Stimulated activated CD4-positive, alpha-beta T cell treated with anti-CD3 and anti-CD28 coated beads, Interleukin-4, amount 100 ng/mL, for 1 hour (primary cell): ENCODE data around the gene OASL.

Experiments
- DNase-seq: peaks from one replicate; pipeline ENCODE4 v3.0.0-alpha.2; 2020

Gene OASL

DNA sequence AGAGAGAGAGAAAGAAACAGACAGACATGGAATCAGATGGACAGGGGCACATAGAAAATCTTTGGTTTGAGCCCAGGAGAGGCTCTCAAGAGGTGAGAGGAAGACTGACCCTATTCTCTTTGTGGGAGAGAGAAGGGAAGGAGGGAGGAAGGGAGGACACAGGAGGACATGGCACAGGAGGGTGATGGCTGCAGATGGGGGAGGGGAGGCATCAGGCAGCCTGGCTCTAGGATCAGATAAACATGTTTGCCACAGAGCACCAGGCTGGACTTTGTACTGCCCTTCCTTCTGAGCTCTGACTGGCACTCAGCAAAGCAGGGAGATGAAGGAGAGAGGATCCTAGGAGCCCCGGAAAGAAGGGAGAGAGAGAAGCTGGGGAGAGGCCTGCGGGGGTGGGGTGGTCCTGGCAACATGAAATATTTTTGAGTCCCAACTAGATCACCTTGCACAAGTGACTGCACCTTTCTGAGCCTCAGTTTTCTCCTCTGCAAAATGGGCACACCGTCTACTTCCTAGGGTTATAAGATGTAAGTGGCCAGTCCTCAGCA, 54.6 kb downstream of the OASL start:
- no peak for DNase-seq

DNA sequence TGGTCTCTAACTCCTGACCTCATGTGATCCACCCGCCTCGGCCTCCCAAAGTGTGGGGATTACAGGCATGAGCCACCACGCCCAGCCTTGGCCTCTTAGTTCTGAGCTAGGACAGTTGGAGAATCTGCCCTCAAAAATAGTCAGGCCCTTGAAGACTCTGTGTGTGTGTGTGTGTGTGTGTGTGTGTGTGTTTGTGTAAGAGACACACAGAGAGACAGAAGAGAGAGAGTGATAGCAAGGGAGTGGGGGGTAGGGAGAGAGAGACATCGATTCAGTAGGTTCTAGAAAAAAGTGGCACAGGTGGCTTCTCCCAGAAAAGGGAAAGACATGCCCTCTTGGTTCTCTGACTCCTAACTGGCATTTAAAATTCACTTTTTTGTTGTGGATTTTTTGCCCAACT, 55.3 kb downstream of the OASL start:
- DNase-seq, result no peak

DNA sequence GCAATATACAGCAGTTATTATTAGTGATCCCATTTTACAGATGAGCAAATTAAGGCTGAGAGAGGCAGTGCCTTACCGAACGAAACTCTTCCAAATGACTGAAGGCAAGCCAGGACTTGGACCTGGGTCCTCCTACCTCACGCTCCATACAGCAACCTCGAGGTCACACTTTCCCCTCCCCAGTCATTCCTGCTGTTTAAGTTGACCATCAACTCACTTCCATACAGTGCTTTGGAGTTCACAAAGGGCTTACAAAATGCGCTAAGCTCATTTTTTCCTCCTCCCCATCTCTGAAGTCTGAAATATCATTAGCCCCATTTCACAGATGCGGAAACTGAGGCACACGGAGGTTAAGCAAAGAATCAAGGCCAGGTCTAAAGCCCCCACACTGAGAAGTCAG, 56.4 kb downstream of the OASL start:
- DNase-seq, result no peak

DNA sequence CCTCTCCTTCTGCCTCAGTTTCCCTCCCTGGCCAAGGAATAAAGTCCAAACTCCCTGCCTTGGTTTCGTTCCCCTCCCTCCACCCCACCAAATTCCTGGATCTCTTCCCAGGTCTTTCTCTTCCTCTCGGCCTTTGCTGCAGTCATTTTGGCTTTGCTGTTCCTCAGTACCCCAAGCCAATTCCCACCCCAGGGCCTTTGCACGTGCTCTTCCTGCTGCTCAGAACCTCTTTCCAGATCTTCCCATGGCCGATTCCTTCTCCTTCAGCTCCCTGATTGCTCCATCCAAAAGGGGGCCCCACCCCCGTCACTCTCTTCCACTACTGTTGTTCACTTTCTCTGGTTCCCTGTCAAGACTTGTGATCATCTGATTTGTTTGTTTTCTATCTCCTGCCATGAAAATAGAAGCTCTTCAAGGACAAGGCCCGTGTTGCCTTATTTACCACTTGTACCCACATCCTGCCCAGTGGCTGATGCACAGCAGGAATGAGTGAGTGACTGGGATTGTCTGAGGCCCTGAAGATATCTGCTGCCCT, 57.6 kb downstream of the OASL start:
- DNase-seq, result no peak

DNA sequence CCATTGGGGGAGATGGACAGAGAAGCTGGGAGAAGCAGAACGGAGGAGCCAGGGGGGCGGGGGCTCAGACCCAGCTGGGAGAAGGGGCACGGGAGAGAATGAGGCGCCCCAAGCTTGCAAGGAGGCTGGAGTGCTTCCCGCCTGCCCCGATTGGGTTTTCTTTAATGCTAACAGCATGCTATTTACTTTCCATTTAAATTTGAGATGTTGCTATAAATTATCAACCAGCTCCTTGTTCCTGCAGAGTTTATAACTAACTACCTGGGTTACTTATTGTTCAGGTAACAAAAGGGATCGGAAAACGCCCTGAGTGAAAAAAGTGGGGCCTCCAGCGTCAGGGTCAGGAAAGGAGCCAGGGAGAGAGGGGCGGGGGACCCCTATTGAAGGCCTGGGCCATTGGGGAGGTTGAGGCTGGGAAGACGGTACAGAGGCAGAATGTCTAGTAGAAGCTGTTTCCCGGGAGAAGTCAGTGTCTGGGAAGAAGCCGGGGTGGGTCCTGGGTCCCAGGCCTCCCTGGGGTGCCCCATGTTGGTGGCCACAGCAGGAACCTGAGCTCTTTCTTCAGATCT, 58.2 kb downstream of the OASL start:
- no peak for DNase-seq

DNA sequence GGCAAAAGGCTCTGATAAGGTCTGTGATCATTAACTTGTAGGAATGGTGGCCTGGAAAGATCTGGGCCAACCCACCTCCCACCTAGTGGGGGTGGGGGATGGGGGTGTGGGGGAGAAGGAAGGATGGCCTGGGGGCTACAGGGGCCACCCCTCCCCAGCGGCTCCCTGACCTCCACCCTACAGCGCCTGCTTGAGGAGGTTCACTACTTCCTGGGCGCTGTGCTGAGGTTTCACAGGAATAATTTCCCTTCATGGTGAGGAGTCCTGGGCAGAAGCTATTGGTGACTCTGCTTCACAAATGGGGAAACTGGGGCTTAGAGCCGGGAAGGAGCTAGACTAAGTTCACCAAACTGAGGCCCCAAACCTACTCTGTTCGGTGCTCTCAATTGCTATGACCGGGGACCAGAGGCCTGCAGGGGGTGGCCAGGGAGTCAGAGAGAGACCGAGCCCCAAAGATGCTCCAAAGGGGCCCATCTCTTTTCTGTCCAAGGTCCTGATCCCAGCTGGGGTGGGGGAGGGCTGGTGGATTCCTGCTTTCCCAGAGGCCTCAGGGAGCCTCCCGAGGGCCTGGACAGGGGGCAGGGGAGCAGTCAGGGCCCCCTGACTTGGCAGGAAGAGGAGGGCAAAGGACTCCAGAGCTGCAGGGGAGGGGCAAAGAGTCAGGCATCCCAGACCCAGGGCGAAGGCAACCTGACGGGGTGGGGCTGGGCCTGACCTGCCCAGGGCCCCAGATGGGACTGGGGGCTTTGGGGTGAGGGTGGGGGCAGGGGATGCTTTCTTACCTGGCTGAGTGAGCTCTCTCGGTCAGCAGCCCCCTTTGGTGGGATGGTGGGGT, 59.0 kb downstream of the OASL start:
- DNase-seq, result no peak

DNA sequence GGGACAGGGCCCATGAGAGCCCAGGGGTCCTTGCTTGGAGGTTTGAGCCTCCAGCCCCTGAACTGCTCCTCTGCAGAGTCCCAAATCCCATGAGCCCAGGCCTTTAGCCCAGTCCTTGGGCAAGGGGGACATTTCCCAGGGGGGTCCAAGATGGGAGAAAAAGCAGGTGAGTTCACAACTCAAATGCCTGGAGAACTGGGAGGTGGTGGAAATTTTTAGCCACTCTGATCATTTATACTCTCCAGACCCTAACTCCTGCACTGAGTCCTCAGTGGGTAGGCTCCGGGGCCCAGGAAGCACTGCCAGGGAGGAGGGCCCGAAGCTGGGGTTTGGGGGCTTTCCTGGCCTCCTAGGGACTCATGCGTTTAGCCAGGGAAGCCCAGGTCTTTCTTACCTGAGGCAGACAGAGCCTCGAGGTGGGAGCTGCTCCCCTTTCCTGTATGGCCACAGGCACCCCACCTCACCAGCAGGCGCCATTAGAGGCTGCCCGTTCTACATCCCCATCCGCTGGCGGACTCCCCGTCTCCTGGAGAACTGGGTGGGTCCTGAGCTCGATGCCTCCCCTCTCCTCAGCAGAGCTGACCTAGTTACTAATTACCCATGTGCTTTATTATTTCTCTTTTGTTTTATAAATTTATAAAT, 59.7 kb downstream of the OASL start:
- no peak for DNase-seq

DNA sequence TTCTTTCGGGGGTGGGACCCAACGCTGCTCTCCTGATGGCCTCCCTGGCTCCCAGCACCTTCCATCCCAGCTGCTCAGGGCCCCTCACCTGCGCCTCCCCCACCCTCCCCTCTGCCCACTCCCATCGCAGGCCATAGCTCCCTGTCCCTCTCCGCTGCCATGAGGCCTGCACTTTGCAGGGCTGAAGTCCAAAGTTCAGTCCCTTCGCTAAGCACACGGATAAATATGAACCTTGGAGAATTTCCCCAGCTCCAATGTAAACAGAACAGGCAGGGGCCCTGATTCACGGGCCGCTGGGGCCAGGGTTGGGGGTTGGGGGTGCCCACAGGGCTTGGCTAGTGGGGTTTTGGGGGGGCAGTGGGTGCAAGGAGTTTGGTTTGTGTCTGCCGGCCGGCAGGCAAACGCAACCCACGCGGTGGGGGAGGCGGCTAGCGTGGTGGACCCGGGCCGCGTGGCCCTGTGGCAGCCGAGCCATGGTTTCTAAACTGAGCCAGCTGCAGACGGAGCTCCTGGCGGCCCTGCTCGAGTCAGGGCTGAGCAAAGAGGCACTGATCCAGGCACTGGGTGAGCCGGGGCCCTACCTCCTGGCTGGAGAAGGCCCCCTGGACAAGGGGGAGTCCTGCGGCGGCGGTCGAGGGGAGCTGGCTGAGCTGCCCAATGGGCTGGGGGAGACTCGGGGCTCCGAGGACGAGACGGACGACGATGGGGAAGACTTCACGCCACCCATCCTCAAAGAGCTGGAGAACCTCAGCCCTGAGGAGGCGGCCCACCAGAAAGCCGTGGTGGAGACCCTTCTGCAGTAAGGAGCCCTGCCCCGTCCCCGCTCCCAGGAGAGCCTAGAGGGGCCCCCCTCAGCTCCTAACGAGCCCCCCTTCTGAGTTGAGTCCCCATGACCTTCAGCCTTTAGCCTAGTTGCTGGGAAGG, 60.5 kb downstream of the OASL start, which contains the start of gene HNF1A:
Gene HNF1A (plus strand): TSS at position 248 of the 924 bp plus-strand sequence. CDS start 226 bp downstream, at position 474.
- no peak for DNase-seq

DNA sequence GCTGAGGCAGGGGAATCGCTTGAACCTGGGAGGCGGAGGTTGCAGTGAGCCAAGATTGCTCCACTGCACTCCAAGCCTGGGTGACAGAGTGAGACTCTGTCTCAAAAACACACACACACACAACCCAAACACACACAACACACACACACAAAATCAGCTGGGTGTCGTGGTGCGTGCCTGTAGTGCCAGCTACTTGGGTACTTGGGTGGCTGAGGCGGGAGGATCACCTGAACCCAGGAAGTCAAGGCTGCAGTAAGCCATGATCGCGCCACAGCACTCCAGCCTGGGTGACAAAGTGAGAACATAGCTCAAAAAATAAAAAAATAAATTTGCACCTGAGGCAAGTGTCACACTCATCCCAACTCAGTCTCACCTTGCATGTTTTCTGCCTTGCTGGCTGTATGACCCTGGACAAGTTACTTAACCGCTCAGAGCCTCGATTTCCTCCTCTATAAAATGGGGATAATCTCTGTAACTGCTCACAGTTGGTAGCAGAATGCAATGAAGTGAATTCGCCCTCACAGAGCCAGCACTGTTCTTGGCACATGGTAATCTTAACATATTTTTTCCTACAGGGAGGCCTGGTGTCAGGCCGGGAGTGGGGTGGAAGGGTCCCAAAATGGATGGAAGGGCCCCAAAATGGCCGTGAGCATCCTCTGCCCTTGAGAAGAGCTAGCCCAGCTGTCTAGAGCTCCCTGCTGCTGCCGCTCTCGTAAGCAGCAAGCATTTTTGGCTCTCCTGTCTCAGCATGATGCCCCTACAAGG, 61.3 kb downstream of the OASL start:
- DNase-seq, result no peak

DNA sequence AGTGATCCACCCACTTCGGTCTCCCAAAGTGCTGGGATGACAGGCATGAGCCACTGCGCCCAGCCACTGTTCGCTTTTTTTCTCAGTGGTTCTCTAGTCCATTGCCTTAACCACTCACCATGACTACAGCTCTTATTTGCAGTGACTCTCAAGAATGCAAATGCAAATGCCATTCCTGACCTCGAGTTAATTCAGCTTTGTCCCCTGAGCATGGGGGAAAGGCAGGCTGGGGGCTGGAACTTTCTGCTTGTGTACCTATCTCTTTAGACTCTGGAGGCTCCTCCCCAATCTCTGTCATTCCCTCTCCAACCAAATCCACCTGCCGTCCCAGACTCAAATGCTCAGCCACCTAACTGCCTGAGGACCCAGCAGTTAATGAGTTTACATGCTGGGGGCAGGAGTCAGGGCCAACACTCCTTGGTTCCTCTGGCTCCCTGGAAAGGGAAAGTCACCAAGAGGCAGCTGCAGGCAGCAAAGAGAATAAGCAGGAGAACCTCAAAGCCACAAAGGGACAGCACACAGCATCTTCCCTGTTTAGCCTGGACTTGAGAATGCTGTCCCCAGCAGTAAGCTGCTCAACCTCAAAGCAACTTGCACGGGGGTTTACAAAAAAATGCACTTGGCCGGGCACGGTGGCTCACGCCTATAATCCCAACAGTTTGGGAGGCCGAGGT, 66.0 kb downstream of the OASL start:
- no peak for DNase-seq

DNA sequence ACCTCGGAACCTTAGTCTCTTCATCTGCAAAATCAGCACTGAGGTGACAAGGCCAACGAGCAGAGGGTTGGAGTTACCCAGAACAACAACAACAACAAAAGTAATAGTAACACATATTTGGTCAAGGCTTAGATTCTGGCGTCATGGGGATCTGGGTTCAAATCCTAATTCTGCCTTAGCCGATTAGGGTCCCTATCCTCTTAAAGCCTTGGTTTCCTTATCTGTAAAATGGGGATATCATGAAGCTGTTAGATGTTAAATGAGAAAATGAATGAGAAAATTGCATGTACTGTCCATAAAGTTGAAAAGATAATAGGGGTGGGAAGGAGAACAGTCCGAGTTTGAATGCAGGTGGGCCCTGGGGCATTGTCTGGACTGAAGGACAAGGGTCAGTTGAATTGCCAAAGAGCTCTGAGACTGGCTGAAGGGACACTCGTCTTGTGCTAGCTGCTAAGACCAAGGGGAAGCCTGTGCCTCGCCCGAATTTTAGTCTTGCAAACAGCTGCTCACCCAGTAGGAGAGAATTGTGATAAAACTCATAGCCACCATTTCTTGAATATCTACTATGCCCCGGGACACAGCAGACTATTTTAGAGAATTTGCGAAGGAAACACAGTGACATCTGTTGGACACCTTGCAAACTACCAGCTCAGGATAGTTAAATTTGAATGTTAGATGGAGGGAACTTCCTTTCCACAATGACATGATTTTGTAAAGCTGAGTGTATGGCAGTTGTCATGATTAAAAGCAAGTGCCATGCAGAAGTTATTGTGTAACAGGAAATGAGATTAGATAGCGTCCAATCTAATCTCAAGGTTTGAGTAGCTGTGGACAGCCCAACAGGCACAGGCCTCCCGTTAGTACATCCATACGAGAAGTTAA, 67.5 kb downstream of the OASL start:
- DNase-seq, result no peak

DNA sequence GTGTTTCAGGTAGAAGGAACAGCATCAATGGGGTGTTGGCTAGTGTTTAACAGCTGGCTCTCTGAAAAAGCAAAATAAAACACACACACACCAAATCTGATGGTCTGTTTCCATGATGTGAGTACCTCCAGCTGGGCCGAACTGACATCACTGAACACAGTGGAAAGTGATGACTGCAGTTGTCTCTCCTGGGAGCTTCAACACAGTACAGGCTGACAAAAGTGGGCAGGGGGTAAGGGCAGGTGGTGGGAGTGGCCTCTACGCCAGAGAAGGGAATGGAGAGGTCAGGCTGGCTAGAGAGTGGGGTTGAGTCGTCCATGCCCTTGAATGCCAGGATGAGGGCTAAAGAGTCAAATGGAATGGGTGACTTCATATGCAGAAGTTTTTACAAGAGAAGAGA, 68.7 kb downstream of the OASL start:
- no peak for DNase-seq
